Stimulated activated CD8-positive, alpha-beta memory T cell treated with anti-CD3 and anti-CD28 coated beads, Interleukin-15, amount 100 ng/mL, for 48 hours (primary cell): ENCODE results near the gene PRB2.
"Not testable (repeated sequence)": the region's sequence is repeated elsewhere in the genome, so short reads cannot be mapped to it uniquely, and the experiment has no call there.

Source experiments
- DNase-seq, 2 donors: peaks; one replicate each; pipeline ENCODE4 v3.0.0-alpha.2; 2020; ENCODE audit warnings: low read depth in 2 of 2

PRB2 gene

GRCh38 chr12:11395467-11395866, at the start of gene PRB2:
PRB2 (minus strand) TSS chr12:11395567; CDS start chr12:11395529, 38 bp downstream.
- not testable (repeated sequence) for DNase-seq

GRCh38 chr12:11437966-11438365, 42.6 kb upstream of the PRB2 start:
- DNase-seq = no peak

DNA sequence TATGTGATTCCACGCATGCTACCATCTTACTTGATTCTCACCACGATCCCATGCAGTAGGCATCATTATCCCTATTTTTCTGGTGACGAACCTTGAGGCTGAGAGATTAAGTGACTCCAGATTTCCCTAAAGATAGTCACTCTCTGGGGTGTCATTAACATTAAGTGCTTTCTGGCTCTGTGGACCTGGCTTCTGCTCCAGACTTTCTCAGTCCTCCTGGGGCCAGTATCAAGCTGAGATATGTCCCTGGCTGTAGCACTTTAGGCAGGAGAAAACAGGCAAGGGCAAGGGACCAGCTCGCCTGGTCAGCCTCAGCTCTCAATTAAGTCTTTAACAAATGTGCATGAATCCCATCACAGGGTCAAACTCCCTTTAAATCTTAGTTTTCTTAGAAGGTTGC, 38.3 kb upstream of the PRB2 start:
- no peak for DNase-seq

DNA sequence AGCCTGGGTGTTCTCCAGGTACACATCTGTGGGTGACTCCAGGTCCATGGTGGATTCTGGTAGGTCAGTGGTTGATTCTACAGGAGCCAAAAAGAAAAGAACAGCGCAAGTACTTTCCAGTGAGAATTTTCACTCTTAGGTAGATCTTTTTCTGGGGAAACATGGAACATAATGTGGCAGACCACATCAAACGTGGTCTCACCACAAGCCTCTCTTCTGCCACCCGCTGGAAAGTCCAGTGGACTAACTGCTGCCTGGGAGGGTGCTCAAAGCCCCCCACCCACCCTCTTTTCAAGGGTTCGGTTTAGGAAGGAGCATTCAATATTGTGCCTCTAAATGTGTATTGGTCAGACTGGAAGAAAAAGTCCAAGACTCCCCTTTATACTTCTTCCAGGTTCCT, 36.1 kb upstream of the PRB2 start:
- DNase-seq = peak in 1 of 2 donors; percentile 4

DNA sequence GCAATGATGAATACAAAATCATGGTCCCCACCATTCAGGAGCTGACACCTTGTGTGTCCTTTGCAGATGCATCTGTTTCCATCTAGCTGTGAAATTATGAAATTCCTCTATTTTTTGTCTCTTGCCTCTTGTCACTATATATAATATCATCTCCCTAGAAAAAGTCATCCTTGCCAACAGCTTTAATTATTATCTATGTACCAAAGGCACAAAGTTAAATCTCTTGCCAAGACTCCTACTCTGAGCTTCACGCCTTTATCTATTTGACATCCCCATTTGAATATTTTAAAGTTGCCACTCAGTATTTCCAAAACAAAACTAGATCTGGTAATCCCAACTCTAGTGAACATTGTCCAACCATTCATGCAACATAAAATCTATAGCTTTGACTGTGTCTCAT, 32.0 kb upstream of the PRB2 start:
- no peak for DNase-seq

GRCh38 chr12:11412731-11413130, 17.4 kb upstream of the PRB2 start:
- no peak for DNase-seq

DNA sequence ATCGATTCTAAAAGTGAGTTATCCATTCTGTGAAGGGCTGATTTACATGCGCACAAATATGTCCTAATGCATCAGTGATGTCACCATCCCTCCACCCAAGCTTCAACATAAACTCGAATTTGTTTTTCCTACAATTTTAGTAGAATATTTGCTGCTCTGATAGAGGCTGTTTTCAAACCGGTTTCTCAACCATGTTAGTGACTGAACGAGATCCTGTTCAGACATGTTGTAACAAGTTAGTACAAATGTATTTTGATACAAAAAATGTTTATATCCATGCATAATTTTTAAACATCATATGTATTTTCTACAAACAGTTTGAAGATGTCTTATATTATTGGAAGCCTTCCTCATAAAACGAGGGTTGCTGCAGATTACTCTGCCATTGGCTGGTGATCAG, 12.7 kb upstream of the PRB2 start:
- DNase-seq = no peak

GRCh38 chr12:11397366-11397765, 2.0 kb upstream of the PRB2 start:
- no peak for DNase-seq

- DNase-seq = not testable (repeated sequence)
Observed at GRCh38 chr12:11391456-11391855, 3.9 kb downstream of the PRB2 start.

DNA sequence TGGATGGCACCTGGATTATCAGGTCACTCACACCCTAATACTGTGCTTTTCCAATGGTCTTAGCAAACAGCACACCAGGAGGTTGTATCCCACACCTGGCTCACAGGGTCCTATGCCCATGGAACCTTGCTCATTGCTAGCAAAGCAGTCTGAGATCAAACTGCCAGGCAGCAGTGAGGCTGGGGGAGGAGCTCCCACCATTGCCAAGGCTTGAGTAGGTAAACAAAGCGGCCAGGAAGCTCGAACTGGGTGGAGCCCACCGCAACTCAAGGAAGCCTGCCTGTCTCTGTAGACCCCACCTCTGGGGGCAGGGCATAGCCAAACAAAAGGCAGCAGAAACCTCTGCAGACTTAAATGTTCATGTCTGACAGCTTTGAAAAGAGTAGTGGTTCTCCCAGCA, 17.9 kb downstream of the PRB2 start:
- not testable (repeated sequence) for DNase-seq

GRCh38 chr12:11361151-11361550, 34.2 kb downstream of the PRB2 start:
- no peak for DNase-seq

- DNase-seq = not testable (repeated sequence)
Observed at GRCh38 chr12:11360205-11360883, 35.0 kb downstream of the PRB2 start.

GRCh38 chr12:11351736-11352135, 43.6 kb downstream of the PRB2 start:
- DNase-seq = not testable (repeated sequence)

- no peak for DNase-seq
Observed at GRCh38 chr12:11348439-11348838, 46.9 kb downstream of the PRB2 start.

- no peak for DNase-seq
Observed at GRCh38 chr12:11347810-11348209, 47.6 kb downstream of the PRB2 start.

DNA sequence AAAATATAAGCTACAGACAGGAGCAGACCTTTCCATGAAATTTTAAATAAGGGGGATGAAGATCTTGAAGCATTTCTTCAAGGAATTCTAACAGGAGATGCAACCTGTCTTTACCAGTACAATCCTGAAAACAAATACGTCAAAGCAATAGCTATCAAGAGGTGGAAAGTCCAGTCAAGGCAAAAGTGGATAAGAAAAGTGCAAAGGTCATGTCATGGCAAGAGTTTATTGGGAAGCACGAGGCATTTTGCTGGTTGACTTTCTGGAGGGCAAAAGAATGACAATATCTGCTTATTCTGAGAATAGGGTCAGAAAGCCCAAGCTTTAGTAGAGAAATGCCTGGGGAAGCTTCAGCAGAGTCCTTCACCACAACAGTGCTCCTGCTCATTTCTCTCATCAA, 50.9 kb downstream of the PRB2 start:
- DNase-seq = no peak
